Neural crest cell (in vitro differentiated cells): ENCODE results near the gene PPM1H. TPM values are rescaled to one million over a fixed set of nuclear protein-coding genes. Genes with fewer than 3 reads are reported as not detected.

Experiments
- DNase-seq: peaks from one replicate; pipeline ENCODE4 v3.0.0; 2021; ENCODE audit warnings: low read depth, mixed read lengths, low spot score
- H3K27ac Mint-ChIP-seq: one replicate; pipeline ENCODE4 v1.8.0; 2021; ENCODE audit warnings: mild to moderate bottlenecking, mixed read lengths; ENCODE audit not compliant: unreplicated experiment
- H3K27me3 Mint-ChIP-seq: 2 replicates; pipeline ENCODE4 v1.8.0; 2021; ENCODE audit warnings: low read depth, mild to moderate bottlenecking, mixed read lengths
- H3K36me3 Mint-ChIP-seq: 2 replicates; pipeline ENCODE4 v1.8.0; 2021; ENCODE audit warnings: low read depth, mild to moderate bottlenecking, mixed read lengths
- H3K4me1 Mint-ChIP-seq: 2 replicates; pipeline ENCODE4 v1.8.0; 2021; ENCODE audit warnings: mixed read lengths
- H3K4me3 Mint-ChIP-seq: one replicate; pipeline ENCODE4 v1.8.0; 2021; ENCODE audit warnings: mild to moderate bottlenecking, mixed read lengths
- H3K9me3 Mint-ChIP-seq: 2 replicates; pipeline ENCODE4 v1.8.0; 2021; ENCODE audit warnings: mixed read lengths
- CTCF ChIP-seq: fragments of 200-600 bp; sonication (generic); conservative IDR thresholded peaks from 2 replicates; pipeline ENCODE4 v1.5.0; 2021; ENCODE audit warnings: antibody characterized with exemption, mild to moderate bottlenecking
- total RNA-seq: library from RNA; stranded (reverse); gene quantifications from 2 replicates; pipeline ENCODE4 v1.2.1, GENCODE V29; 2021

The PPM1H gene
- total RNA-seq, 1 donor from 2014 or later: 3.5 TPM

- DNase-seq: no peak
- TF ChIP-seq CTCF: no peak
- no peak overlapping the region for H3K27ac Mint-ChIP-seq
- H3K36me3 Mint-ChIP-seq: no peaks in the 10 kb centered on the region
- H3K27me3 Mint-ChIP-seq: no peaks in the 10 kb centered on the region
- H3K4me1 Mint-ChIP-seq: peaks cover 49% of the 10 kb centered on the region
- H3K4me3 Mint-ChIP-seq: no peak overlapping the region
- H3K9me3 Mint-ChIP-seq: peaks cover 3% of the 10 kb centered on the region
These were observed 209.2 kb downstream of the PPM1H start for GRCh38 chr12:62725781-62726180.

- no peak for TF ChIP-seq CTCF
- Mint-ChIP-seq H3K4me1 (peaks cover 54% of the 10 kb centered on the region), H3K27ac (peak overlapping the region; percentile 72), H3K27me3 (no peaks in the 10 kb centered on the region), H3K9me3 (peaks cover 3% of the 10 kb centered on the region), H3K4me3 (no peak overlapping the region), H3K36me3 (no peaks in the 10 kb centered on the region)
- no peak for DNase-seq
These were observed 210.0 kb downstream of the PPM1H start for GRCh38 chr12:62724947-62725451.

GRCh38 chr12:62724285-62724684 lies 210.7 kb downstream of the PPM1H start:
- Mint-ChIP-seq H3K9me3 (peaks cover 3% of the 10 kb centered on the region), H3K4me1 (peaks cover 50% of the 10 kb centered on the region), H3K36me3 (no peaks in the 10 kb centered on the region), H3K27me3 (no peaks in the 10 kb centered on the region), H3K4me3 (no peak overlapping the region), H3K27ac (no peak overlapping the region)
- DNase-seq: no peak
- TF ChIP-seq CTCF: no peak

GRCh38 chr12:62722971-62723680 lies 211.8 kb downstream of the PPM1H start:
- no peaks in the 10 kb centered on the region for H3K27me3 Mint-ChIP-seq

GRCh38 chr12:62720661-62721330 lies 214.2 kb downstream of the PPM1H start:
- Mint-ChIP-seq H3K9me3 (peaks cover 3% of the 10 kb centered on the region), H3K36me3 (no peaks in the 10 kb centered on the region), H3K4me1 (peaks cover 67% of the 10 kb centered on the region), H3K27me3 (no peaks in the 10 kb centered on the region), H3K27ac (peak overlapping the region; percentile 24), H3K4me3 (no peak overlapping the region)
- no peak for DNase-seq
- no peak for TF ChIP-seq CTCF

More at GRCh38 chr12:62722971-62723680, 211.8 kb downstream of the PPM1H start:
- H3K4me3 Mint-ChIP-seq: no peak overlapping the region
- H3K9me3 Mint-ChIP-seq: peaks cover 3% of the 10 kb centered on the region
- no peak for DNase-seq
- H3K36me3 Mint-ChIP-seq: no peaks in the 10 kb centered on the region
- peak overlapping the region; percentile 60 for H3K27ac Mint-ChIP-seq
- H3K4me1 Mint-ChIP-seq: peaks cover 49% of the 10 kb centered on the region
- TF ChIP-seq CTCF: no peak
